Testis (tissue), 3 donors: ENCODE data around the gene SPON1. TPM values are rescaled to one million over a fixed set of nuclear protein-coding genes. Genes with fewer than 3 reads are reported as not detected.

Experiments used
- DNase-seq: peaks from one replicate; pipeline ENCODE4 v3.0.0-alpha.2; 2019
- H3K27ac ChIP-seq, 2 donors: fragments of 200-600 bp; sonication (generic); one replicate each; pipeline ENCODE4 v1.5.1; 2019
- H3K27me3 ChIP-seq: fragments of 200-600 bp; sonication (generic); one replicate; pipeline ENCODE4 v1.5.1; 2019
- H3K36me3 ChIP-seq: fragments of 200-600 bp; sonication (generic); one replicate; pipeline ENCODE4 v1.5.1; 2017; ENCODE audit warnings: low read depth; ENCODE audit errors: missing control alignments
- H3K4me1 ChIP-seq: fragments of 200-600 bp; sonication (generic); one replicate; pipeline ENCODE4 v1.5.1; 2019
- H3K4me3 ChIP-seq, 2 donors: fragments of 200-600 bp; sonication (generic); one replicate each; pipeline ENCODE4 v1.5.1; 2017 to 2019
- H3K9me3 ChIP-seq: fragments of 200-600 bp; sonication (generic); one replicate; pipeline ENCODE4 v1.5.1; 2017
- POLR2A ChIP-seq: fragments of 450-650 bp; IDR thresholded peaks from one replicate; pipeline ENCODE4 v1.6.1; 2017; ENCODE audit warnings: antibody characterized with exemption, mild to moderate bottlenecking, moderate library complexity
- WGBS, 2 donors: methylation state at CpG; one replicate each; pipeline ENCODE4 v1.1.5; 2018; 5-methylcytosine and 5-hydroxymethylcytosine counted together
- intact Hi-C: fragments of 100-400 bp; cut with DNase I; formaldehyde crosslinking; loops from one replicate; pipeline ENCODE4 v1.15.1; 2023; ENCODE audit warnings: low total_unique reads
- polyA plus RNA-seq: library from polyadenylated mRNA; stranded (reverse); fragments of 350-450 nt; fragmentation: Illumina TruSeq; extraction: RNeasy Lipid Tissue Mini Kit (QIAGEN cat#74804); gene quantifications from one replicate; pipeline ENCODE4 v1.2.3, GENCODE V29; 2014; ENCODE audit warnings: low read depth, low replicate concordance; ENCODE audit not compliant: insufficient read depth
- total RNA-seq, 2 donors: library from RNA; depleted of rRNA; stranded (reverse); fragments of >200 nt; gene quantifications; one replicate each; pipeline ENCODE4 v1.2.3, GENCODE V29; 2016
- TF ChIP-seq, protein P1 (sequence below), 3 experiments: fragments of 450-650 bp in 2 of 3; fragments of 200-600 bp in 1 of 3; sonication (generic) in 1 of 3; IDR thresholded peaks; one replicate each; pipeline ENCODE4 v1.5.1; 2016 to 2019; ENCODE audit warnings: antibody characterized with exemption in 3 of 3, mild to moderate bottlenecking in 2 of 3, moderate library complexity in 1 of 3

Gene SPON1
- total and polyA plus RNA-seq, 3 donors from 2014 or later = 6.9 to 11.9 (median 7.6) TPM

DNA sequence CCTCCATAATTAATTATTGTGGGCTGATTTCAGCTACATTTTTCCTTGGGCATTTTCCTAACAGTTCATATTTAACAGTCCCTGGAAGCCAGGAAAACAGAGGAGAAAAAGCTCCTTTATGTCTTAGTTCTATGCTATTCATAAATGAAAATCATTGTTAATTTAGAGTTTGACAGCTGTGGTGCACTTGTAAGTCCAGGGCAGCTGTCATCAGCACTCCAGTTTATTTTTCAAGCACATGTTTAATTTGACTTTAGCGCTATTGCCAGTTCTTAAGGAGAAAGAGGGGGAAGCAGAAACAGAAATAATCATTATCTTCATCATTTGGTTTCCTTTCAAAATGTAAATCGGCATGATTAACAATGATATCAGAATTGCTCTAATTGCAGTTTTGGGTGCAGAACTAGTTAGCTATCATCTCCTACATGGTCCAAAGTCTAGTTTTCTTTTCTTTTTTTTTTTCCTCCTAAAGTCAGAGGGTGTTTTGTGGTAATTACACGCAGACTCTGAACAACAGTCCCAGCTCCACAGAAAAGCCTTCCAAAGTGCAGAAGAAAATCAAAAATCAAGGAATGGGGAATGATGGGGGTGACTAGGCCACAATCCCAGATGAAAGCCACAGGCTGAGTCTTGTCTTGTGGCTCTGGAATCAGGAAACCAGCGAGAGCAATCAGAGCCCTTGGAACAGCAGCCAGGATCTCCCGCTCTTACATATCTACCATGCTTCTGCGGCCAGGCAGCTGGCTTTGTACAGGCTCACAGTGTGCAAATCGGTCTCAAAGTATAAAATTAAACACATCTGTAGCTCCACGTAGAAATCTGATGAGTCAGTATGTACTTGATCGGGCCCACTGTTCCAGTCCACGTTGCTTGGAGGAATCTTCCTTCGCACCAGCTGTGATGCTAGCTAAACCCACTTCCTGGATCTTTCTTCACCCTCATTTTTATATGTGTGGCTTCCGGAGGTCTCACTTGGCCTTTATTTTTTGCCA is 91.9 kb downstream of the SPON1 start:
- H3K36me3 ChIP-seq = no peaks in the 10 kb centered on the region
- WGBS, 2 donors = 58 to 81% methylated on average over 12 of the region's 12 CpGs
- H3K9me3 ChIP-seq = no peaks in the 10 kb centered on the region
- H3K4me1 ChIP-seq = no peaks in the 10 kb centered on the region
- no peaks in the 10 kb centered on the region for H3K27me3 ChIP-seq
- intact Hi-C loops = no loop called here
- H3K4me3 ChIP-seq = no peak overlapping the region
- DNase-seq = no peak
- H3K27ac ChIP-seq = no peak overlapping the region
- no peak for TF ChIP-seq POLR2A
- TF ChIP-seq, protein P1, sequence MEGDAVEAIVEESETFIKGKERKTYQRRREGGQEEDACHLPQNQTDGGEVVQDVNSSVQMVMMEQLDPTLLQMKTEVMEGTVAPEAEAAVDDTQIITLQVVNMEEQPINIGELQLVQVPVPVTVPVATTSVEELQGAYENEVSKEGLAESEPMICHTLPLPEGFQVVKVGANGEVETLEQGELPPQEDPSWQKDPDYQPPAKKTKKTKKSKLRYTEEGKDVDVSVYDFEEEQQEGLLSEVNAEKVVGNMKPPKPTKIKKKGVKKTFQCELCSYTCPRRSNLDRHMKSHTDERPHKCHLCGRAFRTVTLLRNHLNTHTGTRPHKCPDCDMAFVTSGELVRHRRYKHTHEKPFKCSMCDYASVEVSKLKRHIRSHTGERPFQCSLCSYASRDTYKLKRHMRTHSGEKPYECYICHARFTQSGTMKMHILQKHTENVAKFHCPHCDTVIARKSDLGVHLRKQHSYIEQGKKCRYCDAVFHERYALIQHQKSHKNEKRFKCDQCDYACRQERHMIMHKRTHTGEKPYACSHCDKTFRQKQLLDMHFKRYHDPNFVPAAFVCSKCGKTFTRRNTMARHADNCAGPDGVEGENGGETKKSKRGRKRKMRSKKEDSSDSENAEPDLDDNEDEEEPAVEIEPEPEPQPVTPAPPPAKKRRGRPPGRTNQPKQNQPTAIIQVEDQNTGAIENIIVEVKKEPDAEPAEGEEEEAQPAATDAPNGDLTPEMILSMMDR (IDR thresholded peaks at IDR 0.05) = no peak

DNA sequence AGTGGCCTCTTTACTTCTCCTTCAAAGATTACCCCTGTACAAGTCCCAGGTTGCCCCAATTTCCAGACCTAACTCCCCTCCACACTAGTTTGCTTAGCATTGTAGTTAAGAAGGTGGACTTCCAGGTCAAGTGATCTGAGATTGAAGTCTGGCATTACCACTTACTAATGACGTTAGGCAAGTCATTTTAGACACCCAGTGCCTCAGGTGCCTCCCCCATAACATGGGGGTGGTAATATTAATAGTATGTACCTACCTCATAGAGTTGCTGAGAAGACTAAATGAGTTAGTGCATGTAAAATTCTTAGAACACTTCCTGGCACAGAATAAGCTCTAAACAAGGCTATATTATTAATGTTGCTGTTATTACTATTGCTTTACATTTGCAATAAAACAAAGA is 93.4 kb downstream of the SPON1 start:
- TF ChIP-seq POLR2A = no peak
- TF ChIP-seq, protein P1 (IDR thresholded peaks at IDR 0.05) = no peak

DNA sequence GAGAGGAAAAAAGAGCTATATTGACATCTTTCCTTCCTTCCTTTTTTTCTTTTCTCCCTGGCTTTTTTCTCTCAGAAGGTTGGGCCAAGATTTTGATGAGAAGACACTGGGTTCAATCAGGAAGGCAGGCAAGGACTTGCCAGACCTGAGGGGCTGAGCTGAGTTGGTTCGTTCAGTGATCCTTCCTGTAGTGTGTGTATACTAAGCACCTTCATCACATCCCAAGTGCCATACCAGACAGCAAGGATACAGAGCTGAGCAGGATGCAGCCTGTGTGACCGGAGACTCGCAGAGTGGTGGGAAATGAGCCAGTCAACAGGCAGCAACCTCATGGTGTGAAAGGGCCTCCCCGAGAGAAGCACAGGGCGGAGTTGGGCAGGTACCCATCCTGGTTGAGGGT is 95.5 kb downstream of the SPON1 start:
- Histone ChIP-seq H3K9me3 (no peaks in the 10 kb centered on the region), H3K27me3 (no peaks in the 10 kb centered on the region), H3K27ac (no peak overlapping the region), H3K36me3 (no peaks in the 10 kb centered on the region), H3K4me1 (no peaks in the 10 kb centered on the region), H3K4me3 (no peak overlapping the region)
- intact Hi-C loops = no loop called here
- DNase-seq = no peak
- 83 to 92% methylated on average over 5 of the region's 5 CpGs for WGBS, 2 donors
- TF ChIP-seq POLR2A = no peak
- TF ChIP-seq, protein P1 (IDR thresholded peaks at IDR 0.05) = no peak

More for the DNA sequence above, 93.4 kb downstream of the SPON1 start:
- no peak for DNase-seq
- H3K4me1 ChIP-seq = no peaks in the 10 kb centered on the region
- no peaks in the 10 kb centered on the region for H3K9me3 ChIP-seq
- intact Hi-C loops = no loop called here
- WGBS, 2 donors = 85 to 95% methylated on average over 1 of the region's 1 CpG
- no peaks in the 10 kb centered on the region for H3K27me3 ChIP-seq
- no peaks in the 10 kb centered on the region for H3K36me3 ChIP-seq
- no peak overlapping the region for H3K27ac ChIP-seq
- no peak overlapping the region for H3K4me3 ChIP-seq

DNA sequence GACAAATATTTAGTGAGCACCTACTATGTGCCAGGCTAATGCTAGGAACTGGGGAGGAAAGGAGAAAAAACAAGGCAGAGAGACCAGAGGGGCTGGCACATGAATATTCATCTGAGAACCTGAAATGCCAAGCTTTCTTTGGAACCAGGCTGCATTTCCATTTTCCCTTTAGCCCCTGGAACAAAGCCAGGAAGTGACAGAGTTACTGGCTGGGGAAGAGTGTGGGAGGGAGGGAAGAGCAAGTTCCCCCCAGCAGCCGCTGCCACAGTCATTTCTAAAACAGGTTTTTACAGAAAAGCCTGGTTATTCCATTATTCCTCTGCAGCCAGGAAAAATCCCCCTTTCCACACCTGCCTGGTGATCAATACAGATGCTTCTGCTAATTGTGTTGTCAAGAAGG is 97.0 kb downstream of the SPON1 start:
- Histone ChIP-seq H3K27me3 (no peaks in the 10 kb centered on the region), H3K4me1 (no peaks in the 10 kb centered on the region), H3K27ac (no peak overlapping the region), H3K9me3 (no peaks in the 10 kb centered on the region), H3K36me3 (no peaks in the 10 kb centered on the region), H3K4me3 (no peak overlapping the region)
- TF ChIP-seq, protein P1 (IDR thresholded peaks at IDR 0.05) = no peak
- TF ChIP-seq POLR2A = no peak
- DNase-seq = no peak
- 26 to 46% methylated on average over 1 of the region's 1 CpG for WGBS, 2 donors
- intact Hi-C loops = no loop called here
